AG04450 (cell line): Measurements from ENCODE around the gene ST7. TPM values are rescaled to one million over a fixed set of nuclear protein-coding genes. Genes with fewer than 3 reads are reported as not detected.
"Not testable (repeated sequence)": the region's sequence is repeated elsewhere in the genome, so short reads cannot be mapped to it uniquely, and the experiment has no call there.

Source experiments
- CTCF ChIA-PET: fragments of 300-600, 350-600 bp; formaldehyde crosslinking; extraction: SDS; loops from one replicate; lab custom pipeline; 2022; ENCODE audit warnings: antibody characterized with exemption, inconsistent platforms; lab: Charles Lee
- POLR2A ChIA-PET: fragments of 350-600 bp; formaldehyde crosslinking; extraction: SDS; loops from one replicate; lab custom pipeline; 2021; ENCODE audit warnings: antibody characterized with exemption, inconsistent platforms; lab: Yijun Ruan, JAX
- DNase-seq: peaks from one replicate; pipeline ENCODE4 v3.0.0-alpha.2; 2011; ENCODE audit warnings: low read depth, low spot score
- H3K27ac ChIP-seq: one replicate; pipeline ENCODE4 v1.5.1; 2012; ENCODE audit warnings: low read depth, low read length, control low read depth
- H3K27me3 ChIP-seq: one replicate; pipeline ENCODE4 v1.6.0; 2012; ENCODE audit warnings: low read length; ENCODE audit not compliant: control insufficient read depth, insufficient read depth
- H3K4me3 ChIP-seq: 2 replicates; pipeline ENCODE4 v1.5.1; 2011; ENCODE audit warnings: mild to moderate bottlenecking, low read depth, low read length, control low read depth
- H3K9me3 ChIP-seq: 2 replicates; pipeline ENCODE4 v1.5.1; 2012; ENCODE audit warnings: low read length; ENCODE audit not compliant: control insufficient read depth, insufficient read depth
- polyA plus RNA-seq: library from polyadenylated mRNA; depleted of rRNA; stranded (reverse); fragments of >200 nt; gene quantifications from 2 replicates; pipeline ENCODE4 v1.2.3, GENCODE V29; 2011
- TF ChIP-seq, protein P1 (sequence below): IDR thresholded peaks from 2 replicates; pipeline ENCODE4 v1.5.1; 2011; ENCODE audit warnings: low read depth, low read length, control low read depth, inconsistent platforms

ST7 gene
- polyA plus RNA-seq, 1 experiment: 34.5 TPM

DNA sequence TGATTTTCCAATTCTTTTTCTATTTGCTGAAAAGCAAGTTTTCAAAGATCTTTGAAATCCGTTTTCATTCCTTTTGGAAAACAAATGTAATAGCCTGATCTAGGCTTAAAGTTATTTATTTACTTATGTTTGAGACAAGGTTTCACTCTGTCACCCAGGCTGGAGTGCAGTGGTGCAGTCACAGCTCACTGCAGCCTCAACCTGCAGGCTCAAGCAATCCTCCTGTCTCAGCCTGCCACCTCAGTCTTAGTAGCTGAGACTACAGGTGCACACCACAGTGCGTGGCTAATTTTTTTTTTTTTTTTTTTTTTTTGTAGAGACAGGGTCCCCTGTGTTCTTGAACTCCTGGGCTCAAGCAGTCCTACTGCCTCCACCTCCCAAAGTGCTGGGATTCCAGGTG, 4.6 kb downstream of the ST7 start:
- ChIA-PET POLR2A (interaction anchor here (0.7 kb wide), 1 partner anchor 92 kb away, joined by 9 read pairs; no protein-coding TSS in a partner anchor), CTCF (interaction anchor here (0.7 to 1.7 kb wide), 5 partner anchors 17 to 170 kb away, joined by 3 to 8 read pairs (median 4); no protein-coding TSS in a partner anchor)
- Histone ChIP-seq H3K9me3 (no peaks in the 10 kb centered on the region), H3K27ac (no peak overlapping the region), H3K4me3 (no peak overlapping the region), H3K27me3 (no peaks in the 10 kb centered on the region)
- no peak for DNase-seq
- TF ChIP-seq, protein P1, sequence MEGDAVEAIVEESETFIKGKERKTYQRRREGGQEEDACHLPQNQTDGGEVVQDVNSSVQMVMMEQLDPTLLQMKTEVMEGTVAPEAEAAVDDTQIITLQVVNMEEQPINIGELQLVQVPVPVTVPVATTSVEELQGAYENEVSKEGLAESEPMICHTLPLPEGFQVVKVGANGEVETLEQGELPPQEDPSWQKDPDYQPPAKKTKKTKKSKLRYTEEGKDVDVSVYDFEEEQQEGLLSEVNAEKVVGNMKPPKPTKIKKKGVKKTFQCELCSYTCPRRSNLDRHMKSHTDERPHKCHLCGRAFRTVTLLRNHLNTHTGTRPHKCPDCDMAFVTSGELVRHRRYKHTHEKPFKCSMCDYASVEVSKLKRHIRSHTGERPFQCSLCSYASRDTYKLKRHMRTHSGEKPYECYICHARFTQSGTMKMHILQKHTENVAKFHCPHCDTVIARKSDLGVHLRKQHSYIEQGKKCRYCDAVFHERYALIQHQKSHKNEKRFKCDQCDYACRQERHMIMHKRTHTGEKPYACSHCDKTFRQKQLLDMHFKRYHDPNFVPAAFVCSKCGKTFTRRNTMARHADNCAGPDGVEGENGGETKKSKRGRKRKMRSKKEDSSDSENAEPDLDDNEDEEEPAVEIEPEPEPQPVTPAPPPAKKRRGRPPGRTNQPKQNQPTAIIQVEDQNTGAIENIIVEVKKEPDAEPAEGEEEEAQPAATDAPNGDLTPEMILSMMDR: no peak

DNA sequence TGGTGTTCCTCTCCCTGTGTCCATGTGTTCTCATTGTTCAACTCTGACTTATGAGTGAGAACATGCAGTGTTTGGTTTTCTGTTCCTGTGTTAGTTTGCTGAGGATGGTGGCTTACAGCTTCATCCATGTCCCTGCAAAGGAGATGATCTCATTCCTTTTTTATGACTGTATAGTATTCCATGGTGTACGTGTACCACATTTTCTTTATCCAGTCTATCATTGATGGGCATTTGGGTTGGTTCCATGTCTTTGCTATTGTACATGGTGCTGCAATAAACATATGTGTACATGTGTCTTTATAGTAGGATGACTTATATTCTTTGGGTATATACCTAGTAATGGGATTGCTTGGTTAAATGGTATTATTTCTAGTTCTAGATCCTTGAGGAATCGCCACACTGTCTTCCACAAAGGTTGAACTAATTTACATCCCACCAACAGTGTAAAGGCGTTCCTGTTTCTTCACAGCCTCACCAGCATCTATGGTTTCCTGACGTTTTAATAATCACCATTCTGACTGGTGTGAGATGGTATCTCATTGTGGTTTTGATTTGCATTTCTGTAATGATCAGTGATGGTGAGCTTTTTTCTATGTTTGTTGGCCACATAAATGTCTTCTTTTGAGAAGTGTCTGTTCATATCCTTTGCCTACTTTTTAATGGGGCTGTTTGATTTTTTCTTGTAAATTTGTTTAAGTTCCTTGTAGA, 8.8 kb downstream of the ST7 start:
- H3K27me3 ChIP-seq, POLR2A ChIA-PET, DNase-seq, H3K4me3 ChIP-seq, H3K27ac ChIP-seq, H3K9me3 ChIP-seq: not testable (repeated sequence)
- CTCF ChIA-PET: interaction anchor here (1.3 kb wide), 1 partner anchor 26 kb away, joined by 5 read pairs; no protein-coding TSS in a partner anchor

DNA sequence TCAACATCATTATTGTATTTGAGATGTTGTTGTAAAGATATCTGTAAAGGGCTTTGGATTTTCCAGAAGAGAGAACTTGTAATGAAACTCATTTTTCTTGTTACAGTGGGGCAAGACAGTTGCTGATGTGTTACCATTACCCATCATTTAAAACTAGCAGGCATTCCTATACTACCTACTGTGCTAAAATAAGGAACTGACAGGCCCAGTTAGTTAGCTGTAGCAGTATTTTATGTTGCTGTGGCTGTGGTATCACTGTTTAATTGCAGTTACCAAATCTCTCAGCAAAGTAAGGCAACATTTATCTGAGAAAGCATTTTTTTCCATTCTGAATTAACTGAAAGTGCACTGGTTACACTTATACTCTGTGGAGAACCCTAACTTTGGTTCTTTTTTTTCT, 9.9 kb downstream of the ST7 start:
- Histone ChIP-seq H3K27me3 (no peaks in the 10 kb centered on the region), H3K4me3 (no peak overlapping the region), H3K27ac (no peak overlapping the region), H3K9me3 (no peaks in the 10 kb centered on the region)
- no peak for DNase-seq
- POLR2A ChIA-PET: no interaction called here
- CTCF ChIA-PET: no interaction called here
- TF ChIP-seq, protein P1: no peak

DNA sequence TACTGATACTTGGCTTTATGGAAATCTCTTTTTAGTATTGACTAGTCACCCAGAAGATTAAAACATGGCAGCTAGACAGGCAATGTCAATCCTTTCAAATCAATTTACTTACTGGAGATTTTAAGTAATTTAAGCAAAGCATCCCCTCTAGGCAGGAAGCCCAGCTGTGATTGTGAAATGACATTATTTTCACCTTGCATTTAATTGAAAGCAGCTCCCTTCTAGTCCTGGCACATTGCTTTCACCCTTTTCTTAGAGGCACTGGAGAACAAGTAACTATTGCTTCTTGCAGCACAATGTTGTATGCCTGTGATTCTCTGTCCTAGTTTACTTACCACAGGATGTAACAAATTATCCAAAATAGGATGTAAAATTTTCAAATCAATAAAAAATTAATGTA, 13.3 kb downstream of the ST7 start:
- POLR2A ChIA-PET: no interaction called here
- TF ChIP-seq, protein P1: no peak
- Histone ChIP-seq H3K27me3 (no peaks in the 10 kb centered on the region), H3K9me3 (no peaks in the 10 kb centered on the region), H3K4me3 (no peak overlapping the region), H3K27ac (no peak overlapping the region)
- CTCF ChIA-PET: no interaction called here
- DNase-seq: no peak

DNA sequence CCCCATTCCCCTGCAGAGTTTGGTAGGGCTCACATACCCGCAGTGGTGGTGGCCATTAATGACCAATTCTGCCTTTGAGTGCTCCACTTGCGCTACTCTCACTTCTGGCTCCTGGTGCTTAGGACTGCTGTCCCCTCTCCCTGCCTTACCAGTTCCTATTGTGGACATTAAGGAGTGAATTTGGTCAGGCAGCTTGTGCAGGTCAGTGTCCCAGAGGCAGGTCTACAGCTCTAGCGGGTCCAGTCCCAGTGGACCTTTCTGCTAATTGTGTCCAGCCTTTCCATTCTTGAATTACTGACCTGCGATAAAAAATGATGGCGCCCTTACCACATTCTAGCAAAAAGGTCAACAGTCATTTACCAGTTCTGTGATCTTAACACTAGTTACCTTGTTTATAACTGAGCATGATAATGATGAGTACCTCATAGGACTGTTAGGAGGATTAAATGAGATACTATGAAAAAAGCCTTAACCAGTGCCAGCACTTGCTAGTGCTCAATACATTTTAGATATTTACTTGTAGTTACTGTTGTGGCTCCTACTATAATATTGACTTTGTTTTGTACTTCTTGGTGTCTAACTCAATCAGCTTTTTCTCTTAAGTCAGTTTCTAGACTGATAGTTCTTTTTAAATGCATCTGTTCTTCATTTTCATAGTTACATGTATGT, 14.1 kb downstream of the ST7 start:
- Histone ChIP-seq H3K4me3 (no peak overlapping the region), H3K27ac (no peak overlapping the region), H3K9me3 (no peaks in the 10 kb centered on the region), H3K27me3 (no peaks in the 10 kb centered on the region)
- ChIA-PET CTCF (interaction anchor here (1.0 to 3.4 kb wide), 2 partner anchors 17 to 21 kb away, joined by 5 to 22 read pairs; no protein-coding TSS in a partner anchor), POLR2A (interaction anchor here (0.7 kb wide), 2 partner anchors 67 to 213 kb away, joined by 3 to 4 read pairs; no protein-coding TSS in a partner anchor)
- DNase-seq: no peak
- TF ChIP-seq, protein P1: no peak
